Measurements from ENCODE around the gene PADI3. TPM values are rescaled to one million over a fixed set of nuclear protein-coding genes. Genes with fewer than 3 reads are reported as not detected.

The PADI3 gene
- polyA plus RNA-seq, 1 donor (not counting 4 experiments of a cell fraction or from before 2014, with no cell fraction given): 6.1 TPM

GRCh38 chr1:17200246-17200645 lies 48.7 kb upstream of the PADI3 start:
- no peak overlapping the region for H2AFZ ChIP-seq (ENCODE audit: control insufficient read depth, low read length)
- no peak for TF ChIP-seq EZH2 (IDR thresholded peaks at IDR 0.05; ENCODE audit: low read length)
- TF ChIP-seq CTCF (optimal IDR thresholded peaks at IDR 0.05 in 1 of 3, IDR thresholded peaks at IDR 0.05 in 1 of 3, conservative IDR thresholded peaks at IDR 0.05 in 1 of 3; ENCODE audit: extremely low read depth in 1 of 3, insufficient read depth in 2 of 3, low read length in 3 of 3): no peak
- H4K20me1 ChIP-seq (ENCODE audit: control insufficient read depth, extremely low read depth, insufficient read depth, low read length): no peaks in the 10 kb centered on the region
- H3K36me3 ChIP-seq (ENCODE audit: control insufficient read depth in 2 of 2, extremely low read depth in 1 of 2, insufficient read depth in 2 of 2, low read length in 2 of 2): no peaks in the 10 kb centered on the region
- H3K27ac ChIP-seq (ENCODE audit: control insufficient read depth, insufficient read depth, low read length): no peak overlapping the region
- DNase-seq (ENCODE audit: low read depth, low spot score) (no peak), FAIRE-seq (no peak)
- H3K79me2 ChIP-seq (ENCODE audit: control insufficient read depth, insufficient read depth, low read length): no peaks in the 10 kb centered on the region
- no peak overlapping the region for H3K4me2 ChIP-seq (ENCODE audit: control insufficient read depth, extremely low read depth, insufficient read depth, low read depth, low read length)
- no peaks in the 10 kb centered on the region for H3K9me3 ChIP-seq (ENCODE audit: control insufficient read depth, low read depth, low read length)
- no peak overlapping the region for H3K9ac ChIP-seq (ENCODE audit: control insufficient read depth, extremely low read depth, insufficient read depth, low read length)
- H3K4me3 ChIP-seq (ENCODE audit: control insufficient read depth in 2 of 3, extremely low read depth in 1 of 3, insufficient read depth in 2 of 3, low read depth in 1 of 3, low read length in 3 of 3): no peak overlapping the region
- no peaks in the 10 kb centered on the region for H3K9me1 ChIP-seq (ENCODE audit: control insufficient read depth, extremely low read depth, insufficient read depth, low read length)
- no peaks in the 10 kb centered on the region for H3K27me3 ChIP-seq (ENCODE audit: control insufficient read depth, extremely low read depth, insufficient read depth, low read length)
- peaks cover 27% of the 10 kb centered on the region for H3K4me1 ChIP-seq (ENCODE audit: control insufficient read depth, extremely low read depth, insufficient read depth, low read length)
- dilution Hi-C loops (cut with MboI; ENCODE audit: extremely low pct_ligation_motif_present, low sequenced_read_pairs): no loop called here

GRCh38 chr1:17200756-17201155 lies 48.1 kb upstream of the PADI3 start:
- FAIRE-seq: no peak
- dilution Hi-C loops (cut with MboI; ENCODE audit: extremely low pct_ligation_motif_present, low sequenced_read_pairs): no loop called here
- Histone ChIP-seq H3K36me3 (ENCODE audit: control insufficient read depth in 2 of 2, extremely low read depth in 1 of 2, insufficient read depth in 2 of 2, low read length in 2 of 2) (no peaks in the 10 kb centered on the region), H3K4me3 (ENCODE audit: control insufficient read depth in 2 of 3, extremely low read depth in 1 of 3, insufficient read depth in 2 of 3, low read depth in 1 of 3, low read length in 3 of 3) (no peak overlapping the region), H3K9me1 (ENCODE audit: control insufficient read depth, extremely low read depth, insufficient read depth, low read length) (no peaks in the 10 kb centered on the region), H3K9me3 (ENCODE audit: control insufficient read depth, low read depth, low read length) (no peaks in the 10 kb centered on the region), H3K4me2 (ENCODE audit: control insufficient read depth, extremely low read depth, insufficient read depth, low read depth, low read length) (no peak overlapping the region), H3K27me3 (ENCODE audit: control insufficient read depth, extremely low read depth, insufficient read depth, low read length) (no peaks in the 10 kb centered on the region), H3K4me1 (ENCODE audit: control insufficient read depth, extremely low read depth, insufficient read depth, low read length) (peaks cover 27% of the 10 kb centered on the region), H2AFZ (ENCODE audit: control insufficient read depth, low read length) (no peak overlapping the region), H3K79me2 (ENCODE audit: control insufficient read depth, insufficient read depth, low read length) (no peaks in the 10 kb centered on the region), H4K20me1 (ENCODE audit: control insufficient read depth, extremely low read depth, insufficient read depth, low read length) (no peaks in the 10 kb centered on the region), H3K27ac (ENCODE audit: control insufficient read depth, insufficient read depth, low read length) (no peak overlapping the region), H3K9ac (ENCODE audit: control insufficient read depth, extremely low read depth, insufficient read depth, low read length) (no peak overlapping the region)
- TF ChIP-seq EZH2 (IDR thresholded peaks at IDR 0.05; ENCODE audit: low read length) (no peak), CTCF (optimal IDR thresholded peaks at IDR 0.05 in 1 of 3, IDR thresholded peaks at IDR 0.05 in 1 of 3, conservative IDR thresholded peaks at IDR 0.05 in 1 of 3; ENCODE audit: extremely low read depth in 1 of 3, insufficient read depth in 2 of 3, low read length in 3 of 3) (no peak)
- no peak for DNase-seq (ENCODE audit: low read depth, low spot score)
